ENCODE measurements around the gene CD55. TPM values are rescaled to one million over a fixed set of nuclear protein-coding genes. Genes with fewer than 3 reads are reported as not detected.

Gene CD55
- total and polyA plus RNA-seq, 2 of the 8 experiments (the other 6 are each of a cell fraction or from before 2014, with no cell fraction given): 20.1 to 22.8 TPM

GRCh38 chr1:207361889-207362288 lies 40.4 kb downstream of the CD55 start:
- Histone ChIP-seq H4K20me1 (replicated peaks in 1 of 2; ENCODE audit: control insufficient read depth in 1 of 2, insufficient read depth in 2 of 2, low read length in 2 of 2) (no peaks in the 10 kb centered on the region), H4K91ac (replicated peaks; ENCODE audit: insufficient read length, low read length) (no peak overlapping the region), H2BK20ac (ENCODE audit: low read length) (no peak overlapping the region), H3K27ac (ENCODE audit: low read depth, low read length) (no peak overlapping the region), H3K23me2 (ENCODE audit: low read depth, low read length) (no peaks in the 10 kb centered on the region), H3K27me3 (replicated peaks in 1 of 4; ENCODE audit: control insufficient read depth in 3 of 4, extremely low read depth in 1 of 4, insufficient read depth in 3 of 4, low read length in 3 of 4) (no peaks in the 10 kb centered on the region), H3K9ac (replicated peaks in 1 of 4; ENCODE audit: extremely low read depth in 1 of 4, low read depth in 3 of 4, low read length in 3 of 4) (no peak overlapping the region), H3K4me3 (ENCODE audit: extremely low read depth in 1 of 4, insufficient read depth in 2 of 4, low read depth in 3 of 4, low read length in 4 of 4) (no peak overlapping the region), H3K14ac (ENCODE audit: insufficient read length) (no peak overlapping the region), H2BK15ac (ENCODE audit: low read length) (no peak overlapping the region), H3K56ac (replicated peaks; ENCODE audit: insufficient read length, low read depth, low read length) (no peak overlapping the region), H3K79me2 (ENCODE audit: control insufficient read depth in 1 of 2, insufficient read depth in 2 of 2, low read length in 2 of 2) (no peaks in the 10 kb centered on the region), H4K8ac (ENCODE audit: extremely low read depth, insufficient read depth, low read length) (no peak overlapping the region), H3K4me1 (replicated peaks in 1 of 4; ENCODE audit: control insufficient read depth in 3 of 4, insufficient read depth in 4 of 4, low read length in 3 of 4) (no peaks in the 10 kb centered on the region; a peak in 1 of 7 replicates), H2AK5ac (ENCODE audit: low read depth, low read length) (no peak overlapping the region), H3K9me3 (ENCODE audit: insufficient read depth in 2 of 2, low read depth in 1 of 2, low read length in 1 of 2) (no peaks in the 10 kb centered on the region), H3K18ac (ENCODE audit: extremely low read depth, low read length) (no peak overlapping the region), H2AFZ (ENCODE audit: low read length) (no peak overlapping the region), H2BK120ac (replicated peaks; ENCODE audit: low read depth, low read length) (no peak overlapping the region), H3K4ac (replicated peaks; ENCODE audit: insufficient read length, low read depth, low read length) (no peak overlapping the region), H3K36me3 (ENCODE audit: control insufficient read depth in 2 of 4, insufficient read depth in 4 of 4, low read length in 3 of 4) (peaks cover 0 to 8% (median 0%) of the 10 kb centered on the region in 4 experiments; a peak in 2 of 8 replicates), H3K79me1 (ENCODE audit: low read depth, low read length) (no peaks in the 10 kb centered on the region), H2BK12ac (ENCODE audit: low read depth, low read length) (no peak overlapping the region), H3K4me2 (ENCODE audit: insufficient read depth in 1 of 2, low read depth in 2 of 2, low read length in 2 of 2) (no peak overlapping the region), H3K23ac (ENCODE audit: insufficient read length) (no peak overlapping the region), H2BK5ac (ENCODE audit: low read depth, low read length) (no peak overlapping the region), H4K5ac (ENCODE audit: insufficient read length, low read depth, low read length) (no peak overlapping the region)
- no peak for TF ChIP-seq KDM4A (IDR thresholded peaks at IDR 0.05; ENCODE audit: low read depth, low read length, severe bottlenecking)
- no peak for TF ChIP-seq TEAD4 (IDR thresholded peaks at IDR 0.05; ENCODE audit: low read depth, low read length)
- TF ChIP-seq, protein P1, sequence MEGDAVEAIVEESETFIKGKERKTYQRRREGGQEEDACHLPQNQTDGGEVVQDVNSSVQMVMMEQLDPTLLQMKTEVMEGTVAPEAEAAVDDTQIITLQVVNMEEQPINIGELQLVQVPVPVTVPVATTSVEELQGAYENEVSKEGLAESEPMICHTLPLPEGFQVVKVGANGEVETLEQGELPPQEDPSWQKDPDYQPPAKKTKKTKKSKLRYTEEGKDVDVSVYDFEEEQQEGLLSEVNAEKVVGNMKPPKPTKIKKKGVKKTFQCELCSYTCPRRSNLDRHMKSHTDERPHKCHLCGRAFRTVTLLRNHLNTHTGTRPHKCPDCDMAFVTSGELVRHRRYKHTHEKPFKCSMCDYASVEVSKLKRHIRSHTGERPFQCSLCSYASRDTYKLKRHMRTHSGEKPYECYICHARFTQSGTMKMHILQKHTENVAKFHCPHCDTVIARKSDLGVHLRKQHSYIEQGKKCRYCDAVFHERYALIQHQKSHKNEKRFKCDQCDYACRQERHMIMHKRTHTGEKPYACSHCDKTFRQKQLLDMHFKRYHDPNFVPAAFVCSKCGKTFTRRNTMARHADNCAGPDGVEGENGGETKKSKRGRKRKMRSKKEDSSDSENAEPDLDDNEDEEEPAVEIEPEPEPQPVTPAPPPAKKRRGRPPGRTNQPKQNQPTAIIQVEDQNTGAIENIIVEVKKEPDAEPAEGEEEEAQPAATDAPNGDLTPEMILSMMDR (IDR thresholded peaks at IDR 0.05; ENCODE audit: control extremely low read depth in 1 of 3, insufficient read depth in 1 of 3, low read depth in 1 of 3, low read length in 3 of 3): no peak
- TF ChIP-seq BCL11A (IDR thresholded peaks at IDR 0.05; ENCODE audit: low read depth in 2 of 2, low read length in 2 of 2): no peak
- no peak for TF ChIP-seq JUN (IDR thresholded peaks at IDR 0.05; ENCODE audit: low read depth, low read length)
- no peak for TF ChIP-seq HDAC2 (IDR thresholded peaks at IDR 0.05; ENCODE audit: borderline replicate concordance in 1 of 2, low read depth in 2 of 2, low read length in 2 of 2)
- ChIA-PET CTCF (ENCODE audit: partially characterized antibody) (interaction anchor here (1.5 kb wide), 1 partner anchor 138 kb away, joined by 4 read pairs; no protein-coding TSS in a partner anchor), POLR2A (ENCODE audit: partially characterized antibody) (interaction anchor here (1.0 to 1.7 kb wide), 2 partner anchors 8 to 40 kb away, joined by 3 to 5 read pairs; partner anchors contain the start of gene CD55)
- WGBS, 2 experiments (ENCODE audit: extremely low coverage in 1 of 2, insufficient coverage in 1 of 2, insufficient read length in 1 of 2, insufficient replicate concordance in 2 of 2, low coverage in 1 of 2, low lambda C conversion rate in 2 of 2, missing lambda C conversion rate in 1 of 2): 93% methylated on average over 2 of the region's 2 CpGs; no CpG with 5 or more reads in 1 of the 2 experiments
- no peak for DNase-seq (ENCODE audit: low read depth in 1 of 2, low spot score in 2 of 2)
- FAIRE-seq: no peak
